Vagina (tissue), 2 donors: ENCODE data around the gene SEPTIN6.

Experiments used
- POLR2AphosphoS5 ChIP-seq, 2 donors: sonication (generic); formaldehyde crosslinking; IDR thresholded peaks; one replicate each; pipeline ENCODE4 v1.9.0; 2017; ENCODE audit warnings: antibody characterized with exemption in 2 of 2, mild to moderate bottlenecking in 2 of 2, low read depth in 1 of 2; ENCODE audit not compliant: insufficient read depth in 1 of 2
- TF ChIP-seq, protein P1 (sequence below), 3 experiments: fragments of 450-650 bp in 2 of 3; fragments of 200-600 bp in 1 of 3; sonication (generic) in 1 of 3; IDR thresholded peaks; one replicate each; pipeline ENCODE4 v1.5.1; 2017 to 2019; ENCODE audit warnings: antibody characterized with exemption in 3 of 3, mild to moderate bottlenecking in 2 of 3, moderate library complexity in 2 of 3

DNA sequence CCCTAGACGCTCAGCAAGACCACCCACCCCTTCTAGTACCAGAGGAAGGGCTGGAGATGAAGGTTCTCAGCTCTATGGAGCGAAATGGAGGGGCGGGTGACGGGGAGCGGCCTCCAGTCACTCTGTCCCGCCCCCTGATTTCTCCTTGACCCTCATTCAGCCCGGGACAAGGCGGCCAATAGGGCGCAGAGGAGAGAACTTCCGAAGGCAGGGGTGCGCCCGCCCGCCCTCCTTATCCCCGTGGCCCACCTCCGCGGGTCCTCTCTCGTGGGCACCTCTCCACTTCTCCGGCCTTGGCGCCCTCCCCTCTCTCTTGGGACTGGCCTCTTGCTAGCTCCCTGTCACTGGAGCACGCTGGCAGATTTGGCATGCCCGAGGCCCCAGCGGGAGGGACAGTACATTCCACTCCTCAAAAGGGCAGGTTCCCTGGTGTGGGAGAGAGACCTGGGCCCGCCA is 1.1 kb upstream of the SEPTIN6 start:
- TF ChIP-seq, protein P1, sequence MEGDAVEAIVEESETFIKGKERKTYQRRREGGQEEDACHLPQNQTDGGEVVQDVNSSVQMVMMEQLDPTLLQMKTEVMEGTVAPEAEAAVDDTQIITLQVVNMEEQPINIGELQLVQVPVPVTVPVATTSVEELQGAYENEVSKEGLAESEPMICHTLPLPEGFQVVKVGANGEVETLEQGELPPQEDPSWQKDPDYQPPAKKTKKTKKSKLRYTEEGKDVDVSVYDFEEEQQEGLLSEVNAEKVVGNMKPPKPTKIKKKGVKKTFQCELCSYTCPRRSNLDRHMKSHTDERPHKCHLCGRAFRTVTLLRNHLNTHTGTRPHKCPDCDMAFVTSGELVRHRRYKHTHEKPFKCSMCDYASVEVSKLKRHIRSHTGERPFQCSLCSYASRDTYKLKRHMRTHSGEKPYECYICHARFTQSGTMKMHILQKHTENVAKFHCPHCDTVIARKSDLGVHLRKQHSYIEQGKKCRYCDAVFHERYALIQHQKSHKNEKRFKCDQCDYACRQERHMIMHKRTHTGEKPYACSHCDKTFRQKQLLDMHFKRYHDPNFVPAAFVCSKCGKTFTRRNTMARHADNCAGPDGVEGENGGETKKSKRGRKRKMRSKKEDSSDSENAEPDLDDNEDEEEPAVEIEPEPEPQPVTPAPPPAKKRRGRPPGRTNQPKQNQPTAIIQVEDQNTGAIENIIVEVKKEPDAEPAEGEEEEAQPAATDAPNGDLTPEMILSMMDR (IDR thresholded peaks at IDR 0.05): no peak
- TF ChIP-seq POLR2AphosphoS5 (IDR thresholded peaks at IDR 0.05; ENCODE audit: insufficient read depth in 1 of 2, low read depth in 1 of 2): no peak
